LNCAP (cell line): ENCODE data around the gene C20orf173.
A peak's percentile ranks its signal among the peaks of the same experiment; 100 is the strongest.

ENCODE experiments used
- TF ChIP-seq, protein P1 (sequence below): fragments of 450-650 bp; IDR thresholded peaks from 2 replicates; pipeline ENCODE4 v1.5.1; 2017; ENCODE audit warnings: mild to moderate bottlenecking

The C20orf173 gene

GRCh38 chr20:35525639-35526038 is 3.8 kb downstream of the C20orf173 start:
- TF ChIP-seq, protein P1, sequence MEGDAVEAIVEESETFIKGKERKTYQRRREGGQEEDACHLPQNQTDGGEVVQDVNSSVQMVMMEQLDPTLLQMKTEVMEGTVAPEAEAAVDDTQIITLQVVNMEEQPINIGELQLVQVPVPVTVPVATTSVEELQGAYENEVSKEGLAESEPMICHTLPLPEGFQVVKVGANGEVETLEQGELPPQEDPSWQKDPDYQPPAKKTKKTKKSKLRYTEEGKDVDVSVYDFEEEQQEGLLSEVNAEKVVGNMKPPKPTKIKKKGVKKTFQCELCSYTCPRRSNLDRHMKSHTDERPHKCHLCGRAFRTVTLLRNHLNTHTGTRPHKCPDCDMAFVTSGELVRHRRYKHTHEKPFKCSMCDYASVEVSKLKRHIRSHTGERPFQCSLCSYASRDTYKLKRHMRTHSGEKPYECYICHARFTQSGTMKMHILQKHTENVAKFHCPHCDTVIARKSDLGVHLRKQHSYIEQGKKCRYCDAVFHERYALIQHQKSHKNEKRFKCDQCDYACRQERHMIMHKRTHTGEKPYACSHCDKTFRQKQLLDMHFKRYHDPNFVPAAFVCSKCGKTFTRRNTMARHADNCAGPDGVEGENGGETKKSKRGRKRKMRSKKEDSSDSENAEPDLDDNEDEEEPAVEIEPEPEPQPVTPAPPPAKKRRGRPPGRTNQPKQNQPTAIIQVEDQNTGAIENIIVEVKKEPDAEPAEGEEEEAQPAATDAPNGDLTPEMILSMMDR: no peak

DNA sequence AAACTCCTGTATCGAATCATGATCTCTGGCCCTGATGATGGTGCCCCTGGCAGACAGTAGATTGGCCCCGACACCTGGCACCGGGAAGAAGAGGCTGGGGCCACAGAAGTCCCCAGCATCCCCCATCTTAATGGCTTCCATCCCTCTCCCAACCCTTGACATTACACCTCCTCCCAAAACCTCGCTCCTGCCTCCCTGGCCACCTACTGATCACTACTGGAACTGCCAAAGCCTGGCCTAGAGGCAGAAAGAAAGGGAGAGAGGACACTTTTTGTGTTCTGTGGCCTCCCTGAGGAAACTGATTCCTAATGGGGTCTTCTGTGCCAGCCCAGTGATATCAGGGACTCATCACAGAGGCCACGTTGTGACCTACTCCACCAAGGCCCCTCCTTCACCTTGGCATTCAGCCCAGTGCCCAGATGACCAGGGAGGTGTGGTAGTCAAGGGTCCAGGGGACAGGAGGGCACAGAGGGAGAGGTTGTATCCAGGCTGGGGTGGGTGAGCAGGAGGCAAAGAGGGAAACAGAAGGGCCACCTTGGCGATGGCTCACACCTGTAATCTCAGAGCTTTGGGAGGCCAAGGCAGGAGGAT is 6.1 kb downstream of the C20orf173 start:
- TF ChIP-seq, protein P1: peak; percentile 40

DNA sequence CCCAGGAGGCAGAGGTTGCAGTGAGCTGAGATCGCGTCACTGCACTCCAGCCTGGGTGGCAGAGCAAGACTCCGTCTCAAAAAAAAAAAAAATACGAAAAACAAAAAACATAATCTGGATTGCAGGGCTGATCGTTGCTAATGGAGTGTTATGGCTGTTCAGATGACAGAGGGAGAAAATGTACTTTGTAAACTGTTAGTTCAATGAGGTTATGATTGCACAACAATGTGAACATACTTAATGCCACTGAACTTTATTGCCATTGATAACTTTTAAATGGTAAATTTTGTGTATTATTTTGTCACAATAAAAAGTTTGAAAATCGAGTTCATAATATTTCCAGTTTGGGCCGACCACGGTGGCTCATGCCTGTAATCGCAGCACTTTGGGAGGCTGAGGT is 10.5 kb downstream of the C20orf173 start:
- TF ChIP-seq, protein P1: no peak

DNA sequence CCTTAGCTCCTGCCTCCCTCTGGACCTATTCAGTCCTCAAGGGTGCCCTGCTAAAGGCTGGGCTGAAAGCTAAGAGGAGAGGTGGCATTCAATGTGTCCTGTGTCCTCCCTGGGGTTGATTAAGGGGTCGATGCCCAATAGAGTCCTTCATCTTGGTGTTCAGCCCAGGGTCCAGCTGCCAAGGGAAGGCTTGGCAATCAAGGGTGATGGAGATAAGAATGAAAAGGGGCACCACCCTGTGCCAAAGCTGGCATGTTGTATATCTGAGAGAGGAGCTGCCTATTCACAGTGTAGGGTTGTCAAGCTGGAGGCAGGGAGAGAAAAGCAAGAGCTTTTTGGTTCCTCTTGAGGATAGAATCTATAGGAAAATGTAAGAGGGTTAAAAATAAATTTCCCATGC is 12.3 kb downstream of the C20orf173 start:
- TF ChIP-seq, protein P1: no peak

- TF ChIP-seq, protein P1: no peak
Observed at GRCh38 chr20:35515949-35516645, 13.4 kb downstream of the C20orf173 start.

DNA sequence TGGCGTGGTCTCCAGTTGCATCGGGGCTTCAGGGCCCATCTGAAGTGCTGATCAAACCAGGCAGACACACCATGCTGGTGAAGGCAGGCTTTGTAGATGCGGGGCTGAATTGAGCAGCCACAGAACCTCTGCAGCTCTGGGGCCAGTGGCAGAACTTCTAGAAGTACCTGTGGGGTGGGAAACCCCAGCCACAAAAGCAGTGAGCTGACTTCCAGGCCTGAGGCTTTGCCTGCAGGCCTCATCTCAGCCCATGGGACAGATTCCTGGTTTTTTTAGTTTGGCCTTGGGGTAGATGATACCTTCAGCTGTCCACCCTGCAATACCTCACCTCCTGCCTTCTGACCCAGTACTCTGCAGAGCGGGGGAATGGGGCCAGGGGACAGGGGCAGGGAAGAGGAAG is 14.1 kb downstream of the C20orf173 start:
- TF ChIP-seq, protein P1: no peak

DNA sequence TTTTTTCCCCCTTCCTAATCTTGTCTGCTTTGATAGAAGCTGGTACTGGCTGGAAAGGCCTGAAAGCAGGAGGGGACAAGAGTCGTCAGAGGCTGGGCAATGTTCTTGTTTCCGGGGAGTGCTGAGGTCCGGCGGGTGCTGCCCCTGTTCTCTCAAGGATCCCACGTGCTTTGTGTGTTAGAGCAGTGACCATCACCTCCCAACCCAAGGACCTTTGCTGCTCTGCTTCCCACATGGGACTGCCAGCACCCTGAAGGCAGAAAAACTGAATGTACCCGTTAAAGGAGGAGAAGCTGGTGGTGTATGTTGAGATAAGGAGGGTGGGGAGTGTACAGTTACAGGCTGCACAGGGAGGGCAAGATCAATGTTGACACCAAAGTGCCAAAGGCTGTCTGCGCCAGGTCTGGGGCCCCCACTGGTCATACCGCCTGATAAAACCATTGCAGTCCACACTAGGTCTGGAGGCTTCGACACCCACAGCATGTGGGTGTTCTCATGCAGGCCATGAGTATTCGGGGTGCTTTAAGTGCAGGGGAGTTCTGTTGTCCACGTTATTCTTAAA is 15.0 kb downstream of the C20orf173 start:
- TF ChIP-seq, protein P1: no peak
